ENCODE measurements around the gene KAZALD1. TPM values are rescaled to one million over a fixed set of nuclear protein-coding genes. Genes with fewer than 3 reads are reported as not detected.

KAZALD1 gene
- total RNA-seq, 1 experiment from 2014 or later, result 15.1 TPM

DNA sequence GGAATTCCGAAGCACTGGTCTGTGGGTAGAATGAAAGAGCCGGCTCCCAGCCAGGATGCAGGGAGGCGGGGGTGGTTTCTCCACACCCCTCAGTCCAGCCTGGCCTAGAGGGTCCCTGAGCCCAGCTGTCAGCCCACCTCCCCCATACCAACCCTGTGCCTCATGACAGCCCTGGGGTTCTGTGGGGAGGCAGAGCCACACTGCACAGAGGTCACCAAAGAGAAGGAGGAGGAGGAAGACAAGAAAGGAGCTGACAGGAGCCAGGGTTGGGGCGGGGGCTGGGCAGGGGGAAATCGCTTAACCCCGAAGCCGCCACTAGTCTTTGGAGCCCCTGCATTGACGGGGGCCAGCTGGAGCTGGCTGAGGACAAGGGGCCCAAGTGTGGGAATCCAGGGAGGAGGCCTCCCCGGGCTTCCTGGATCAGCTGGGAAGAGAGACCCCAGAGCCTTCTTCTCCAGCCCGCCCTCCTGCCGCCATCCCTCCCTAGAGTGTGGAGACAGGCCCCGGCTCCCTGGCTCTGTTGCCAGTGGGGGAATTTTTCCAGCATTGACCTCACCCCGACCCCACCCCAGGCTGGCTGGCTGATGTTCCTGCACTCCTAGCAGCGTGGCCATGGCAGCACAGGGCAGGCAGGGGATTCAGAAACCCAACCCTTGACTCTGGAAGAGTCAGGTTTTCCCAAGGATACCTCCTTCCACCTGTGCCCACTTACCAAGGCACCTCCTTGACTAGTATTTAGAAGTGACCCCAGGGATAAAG, 32.5 kb downstream of the KAZALD1 start:
- DNase-seq (ENCODE audit: low read depth), result no peak

DNA sequence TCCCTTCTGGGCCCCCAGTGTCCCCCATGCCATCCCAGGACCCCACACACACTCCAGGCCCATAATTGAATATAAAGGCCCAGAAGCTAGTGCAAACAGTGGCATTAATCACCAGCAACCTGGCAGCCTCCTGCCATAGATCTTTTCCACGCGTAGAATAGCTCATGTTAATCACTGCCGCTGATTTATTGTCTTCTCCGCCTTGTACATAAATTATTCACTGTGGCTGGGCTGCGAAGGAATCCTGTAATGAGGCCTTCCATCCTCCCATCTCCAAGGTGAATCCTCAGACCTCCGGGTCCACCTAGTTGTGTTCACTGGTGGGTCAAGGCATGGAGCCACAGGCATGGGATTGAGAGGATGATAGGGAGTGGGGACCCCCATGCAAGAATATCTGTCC, 33.2 kb downstream of the KAZALD1 start:
- no peak for DNase-seq (ENCODE audit: low read depth)

DNA sequence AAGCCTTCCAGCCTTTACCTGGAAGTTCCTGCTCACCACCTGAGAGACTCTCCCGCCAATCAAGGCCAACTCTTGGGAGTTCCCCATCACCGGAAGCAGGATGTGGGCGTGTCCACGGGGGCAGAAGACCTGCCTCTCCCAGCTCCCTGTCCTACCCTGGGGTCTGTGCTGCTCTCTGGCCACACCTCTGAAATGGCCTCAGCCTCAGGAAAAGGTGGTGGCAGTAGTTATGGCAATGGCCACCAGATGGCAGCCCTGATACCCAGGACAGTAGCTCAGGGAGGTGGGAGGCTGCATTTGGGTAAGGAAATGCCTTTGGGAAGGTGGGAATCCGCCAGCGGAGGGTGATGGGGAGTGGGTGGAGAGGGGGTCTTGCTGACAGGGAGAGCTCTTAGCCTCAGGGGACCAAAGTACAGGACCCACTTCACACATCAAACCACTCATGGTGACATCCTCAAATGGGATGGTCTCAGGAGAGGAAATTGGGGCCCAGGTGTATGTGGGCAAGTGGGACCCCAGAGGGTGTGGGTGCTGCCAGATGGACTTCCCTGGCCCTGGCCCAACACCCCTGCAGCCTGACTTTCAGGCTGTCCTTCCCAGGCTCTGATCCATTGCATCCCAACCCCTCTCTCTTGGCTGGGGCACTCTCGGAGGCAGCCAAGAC, 33.9 kb downstream of the KAZALD1 start:
- DNase-seq (ENCODE audit: low read depth), result peak; percentile 47

DNA sequence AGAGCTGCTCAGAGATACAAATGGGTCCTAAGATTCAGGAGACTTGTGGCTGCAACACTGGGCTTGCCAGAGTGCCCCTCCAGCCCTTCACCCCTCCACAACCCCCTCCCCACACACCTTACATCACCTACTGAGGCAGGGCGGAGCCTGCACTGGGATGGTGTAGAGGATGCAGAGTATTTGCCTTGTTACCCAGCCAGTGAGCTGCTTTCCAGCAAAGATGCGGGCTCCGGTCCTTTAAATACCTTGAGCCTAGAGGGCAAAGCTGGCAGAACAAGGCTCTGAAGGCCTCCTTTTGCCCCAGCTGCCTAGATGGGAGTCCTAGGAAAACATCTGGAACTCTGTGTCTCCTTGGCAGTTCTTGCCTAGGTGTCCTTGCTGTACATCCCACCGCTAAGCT, 34.6 kb downstream of the KAZALD1 start:
- no peak for DNase-seq (ENCODE audit: low read depth)

DNA sequence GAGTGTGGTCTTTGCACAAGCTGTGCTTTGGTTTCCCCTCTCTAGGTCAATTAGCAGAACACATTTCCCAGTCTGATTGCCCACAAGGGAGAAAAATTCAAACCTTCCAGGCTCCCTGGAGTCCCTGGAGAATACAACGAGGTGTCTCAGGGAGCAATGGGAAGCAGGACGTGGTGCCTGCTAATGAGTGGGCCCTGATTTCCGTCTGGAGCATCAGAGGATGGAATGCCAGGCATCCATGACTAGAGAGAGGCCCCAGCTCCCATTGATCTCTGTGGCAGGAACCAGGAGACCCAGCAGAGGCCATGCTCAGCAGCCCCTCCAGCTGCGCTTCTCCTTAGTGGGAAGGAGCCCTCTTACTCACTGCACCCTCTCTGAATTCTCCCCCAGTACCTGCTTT, 36.1 kb downstream of the KAZALD1 start:
- DNase-seq (ENCODE audit: low read depth), result no peak

DNA sequence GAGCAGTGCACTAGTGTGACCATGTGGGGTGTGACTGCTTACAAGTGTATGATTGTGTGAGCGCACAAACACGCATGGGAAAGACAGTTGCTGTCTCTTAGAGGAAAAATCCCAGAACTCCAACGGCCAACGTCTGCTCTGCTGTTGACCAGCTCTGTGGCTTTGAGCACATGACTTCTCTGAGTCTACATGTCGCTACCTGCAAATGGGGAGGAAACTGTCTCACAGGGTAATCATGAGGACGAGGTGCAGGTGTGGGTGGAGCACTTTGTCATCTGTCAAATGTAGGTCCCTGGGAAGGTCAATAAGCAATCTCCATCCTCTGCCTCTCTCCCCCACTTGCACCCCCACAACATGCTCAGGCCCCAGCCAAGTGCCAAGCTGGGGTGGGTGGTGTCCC, 38.1 kb downstream of the KAZALD1 start:
- no peak for DNase-seq (ENCODE audit: low read depth)

DNA sequence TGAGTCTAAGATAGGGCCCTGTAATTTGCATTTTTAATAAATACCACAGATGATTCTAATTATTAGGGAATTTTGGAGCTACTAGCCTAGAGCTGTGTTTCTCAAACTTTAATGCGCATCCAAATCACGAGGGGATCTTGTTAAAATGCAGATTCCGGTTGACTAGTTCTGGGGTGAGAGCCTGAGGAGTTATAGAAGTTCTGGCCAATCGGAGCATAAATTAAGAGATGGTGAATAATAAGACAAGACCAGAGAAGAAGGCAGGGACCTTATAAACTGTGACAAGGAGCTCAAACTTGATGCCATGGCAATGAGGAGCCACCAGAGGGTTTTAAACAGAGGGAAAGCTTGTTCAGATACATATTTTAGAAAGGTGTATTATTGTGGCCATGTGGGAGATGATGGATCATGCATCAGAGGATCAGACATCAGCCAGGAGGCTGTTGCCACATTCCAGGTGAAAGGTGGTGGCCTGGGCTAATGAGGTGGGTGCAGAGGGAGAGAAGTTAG, 39.6 kb downstream of the KAZALD1 start:
- DNase-seq (ENCODE audit: low read depth), result no peak

DNA sequence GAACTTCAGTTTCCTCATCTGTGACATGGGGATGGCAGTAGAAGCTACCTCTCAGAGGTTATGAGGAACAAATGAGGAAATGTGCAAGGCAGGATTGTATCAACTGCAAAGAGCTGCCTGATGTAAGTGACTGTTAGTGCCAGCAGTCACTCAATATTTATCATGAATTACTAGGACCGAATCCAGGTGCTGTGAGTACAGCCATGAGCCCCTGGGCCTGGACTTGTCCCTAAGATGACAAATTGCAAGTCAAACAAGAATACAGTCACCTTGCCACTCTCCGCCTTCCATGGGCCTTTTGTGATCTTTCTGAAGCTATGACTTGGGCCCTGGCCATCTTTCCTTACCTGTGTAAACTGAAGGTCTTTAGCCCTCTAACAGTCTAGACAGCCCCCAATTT, 41.6 kb downstream of the KAZALD1 start:
- no peak for DNase-seq (ENCODE audit: low read depth)

DNA sequence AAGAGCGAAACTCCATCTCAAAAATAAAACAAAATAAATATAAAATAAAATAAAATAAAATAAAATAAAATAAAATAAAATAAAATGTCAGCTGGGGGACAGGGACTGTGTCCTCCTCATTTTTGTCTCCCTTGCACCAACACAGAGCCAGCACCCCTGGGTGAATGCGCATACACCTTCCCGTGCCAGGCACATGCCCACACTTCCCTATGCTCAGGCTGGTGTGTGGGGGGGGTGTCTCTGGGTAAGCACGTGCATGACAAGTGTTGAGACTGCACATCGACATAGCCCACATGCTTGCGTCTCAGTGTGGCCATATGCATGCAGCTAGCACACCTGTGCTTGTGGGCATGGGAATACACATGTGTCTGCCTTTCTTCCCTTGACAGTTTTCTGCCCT, 44.6 kb downstream of the KAZALD1 start:
- no peak for DNase-seq (ENCODE audit: low read depth)

DNA sequence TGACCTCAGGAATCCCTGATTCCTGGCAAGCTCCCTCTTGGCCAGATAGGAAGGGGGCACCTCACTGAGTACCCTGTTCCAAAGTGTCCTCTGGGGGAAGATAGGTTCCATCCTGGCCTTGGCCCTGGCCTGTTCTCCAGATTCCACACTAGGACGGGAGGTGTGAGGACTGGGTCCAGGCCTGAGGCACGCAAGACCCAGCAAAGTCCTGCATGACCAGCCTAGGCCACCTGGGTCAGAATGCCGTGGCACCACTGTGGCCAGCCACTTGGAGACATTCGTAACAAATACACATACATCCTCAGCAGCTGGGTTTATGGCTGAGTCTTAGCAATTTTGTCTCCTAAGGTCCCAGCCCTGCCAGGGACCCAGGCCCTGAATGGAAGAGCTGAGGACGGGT, 46.0 kb downstream of the KAZALD1 start:
- DNase-seq (ENCODE audit: low read depth), result no peak

DNA sequence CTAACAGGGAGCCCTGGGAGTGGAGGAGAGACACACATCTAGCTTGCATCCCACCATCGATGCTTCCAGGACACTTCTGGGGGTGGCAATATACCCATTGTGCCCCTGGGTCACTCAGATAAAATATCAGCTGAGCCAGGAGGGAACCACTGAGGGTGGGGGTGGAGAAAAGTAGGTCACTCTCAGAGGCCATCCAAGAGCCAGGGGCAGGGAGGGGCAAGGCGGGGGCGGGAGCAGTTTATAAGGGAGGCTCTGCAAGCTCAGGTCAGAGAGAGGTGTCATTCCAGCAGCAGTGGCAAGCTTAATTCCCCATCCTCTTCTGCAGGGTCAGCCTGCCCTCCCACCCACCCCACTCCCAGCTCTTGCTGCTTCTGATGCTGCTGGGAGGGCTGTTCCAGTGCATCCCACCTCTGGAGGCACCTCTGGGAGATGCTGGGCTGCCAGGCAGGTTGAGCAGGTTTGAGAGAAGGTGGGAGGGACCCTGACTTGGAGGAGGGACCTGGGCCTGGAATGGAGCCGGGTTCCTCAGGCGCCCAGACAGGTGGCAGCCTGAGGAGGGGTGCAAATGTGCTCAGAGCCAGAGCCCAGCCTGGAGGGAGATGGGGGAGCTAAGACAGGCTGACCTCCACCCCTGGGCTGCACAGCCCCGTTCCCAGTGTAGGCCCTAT, 49.2 kb downstream of the KAZALD1 start:
- no peak for DNase-seq (ENCODE audit: low read depth)

DNA sequence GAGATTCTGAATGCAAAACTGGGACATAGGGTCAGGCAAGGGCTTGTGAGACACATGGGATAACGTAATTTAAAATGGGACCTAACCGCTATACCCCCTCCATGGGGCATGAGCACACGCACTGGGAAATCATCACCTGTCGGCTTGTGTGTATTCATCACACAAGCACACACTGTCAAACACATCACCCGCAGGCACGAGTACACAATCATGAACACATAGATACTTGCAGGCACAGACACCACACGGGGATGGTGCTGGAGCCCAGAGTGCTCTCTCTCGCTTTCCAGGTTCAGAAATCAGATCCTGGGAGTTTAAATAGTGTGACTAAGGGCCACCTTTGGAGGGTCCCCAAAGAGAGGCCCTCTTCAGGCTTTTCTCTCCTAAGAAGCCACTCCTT, 49.8 kb downstream of the KAZALD1 start:
- DNase-seq (ENCODE audit: low read depth), result no peak

DNA sequence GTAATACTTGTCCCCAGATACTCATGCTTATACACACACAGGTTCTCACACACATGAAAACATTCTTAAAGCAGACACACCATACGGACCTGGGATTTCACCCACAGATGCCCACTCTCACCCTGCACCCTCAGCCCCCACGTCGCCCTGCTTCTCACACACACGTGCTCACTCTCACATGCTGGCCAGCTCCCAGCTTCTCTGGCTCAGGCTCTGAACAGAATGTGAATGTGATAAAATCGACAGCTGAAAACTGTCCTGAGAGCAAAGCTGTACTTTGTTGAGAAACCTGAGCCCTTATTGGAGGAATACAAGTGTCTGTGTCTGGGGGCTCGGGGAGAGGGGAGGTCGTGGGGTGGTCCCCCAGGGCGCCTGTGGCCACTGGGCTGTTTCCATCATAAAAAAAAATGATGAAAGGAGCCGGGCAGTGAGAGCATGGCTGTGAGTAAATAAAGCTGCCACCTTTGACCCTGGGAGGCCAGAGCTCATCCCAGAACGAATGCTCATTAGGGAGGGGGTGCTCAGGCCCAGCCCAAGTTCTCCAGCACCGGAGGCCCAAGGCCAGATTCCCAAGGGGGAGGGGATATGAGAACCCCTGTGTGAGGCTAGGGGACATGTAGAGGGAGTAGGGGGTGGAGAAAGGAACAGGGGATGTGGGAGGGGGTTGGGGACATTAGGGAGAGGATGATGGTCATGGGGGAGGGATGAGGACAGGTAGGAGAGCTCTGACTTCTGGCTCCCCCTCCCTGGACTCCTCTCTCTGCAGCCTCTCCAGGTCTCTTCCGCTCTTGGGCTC, 51.2 kb downstream of the KAZALD1 start:
- no peak for DNase-seq (ENCODE audit: low read depth)

DNA sequence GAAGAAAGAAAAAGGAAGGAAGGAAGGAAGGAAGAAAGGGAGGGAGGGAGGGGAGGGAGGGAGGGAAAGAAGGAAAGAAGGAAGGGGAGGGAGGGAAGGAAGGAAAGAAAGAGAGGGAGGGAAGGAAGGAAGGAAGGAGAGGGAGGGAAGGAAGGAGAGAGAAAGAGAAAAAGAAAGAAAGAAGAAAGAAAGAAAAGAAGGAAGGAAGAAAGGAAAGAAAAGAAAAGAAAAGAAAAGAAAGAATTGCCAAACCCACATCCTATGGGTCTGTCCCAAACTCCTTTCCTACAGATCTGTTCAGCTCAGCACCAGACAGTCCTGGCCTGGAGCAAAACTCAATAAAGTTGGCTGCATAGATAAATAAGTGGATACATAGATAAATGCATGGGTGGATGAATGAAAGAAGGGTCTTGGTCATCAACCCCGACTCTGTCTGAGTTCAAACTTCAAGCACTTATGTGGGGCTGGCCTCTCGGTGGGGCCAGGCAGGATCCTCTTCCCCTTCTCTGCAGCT, 52.2 kb downstream of the KAZALD1 start:
- DNase-seq (ENCODE audit: low read depth), result no peak

DNA sequence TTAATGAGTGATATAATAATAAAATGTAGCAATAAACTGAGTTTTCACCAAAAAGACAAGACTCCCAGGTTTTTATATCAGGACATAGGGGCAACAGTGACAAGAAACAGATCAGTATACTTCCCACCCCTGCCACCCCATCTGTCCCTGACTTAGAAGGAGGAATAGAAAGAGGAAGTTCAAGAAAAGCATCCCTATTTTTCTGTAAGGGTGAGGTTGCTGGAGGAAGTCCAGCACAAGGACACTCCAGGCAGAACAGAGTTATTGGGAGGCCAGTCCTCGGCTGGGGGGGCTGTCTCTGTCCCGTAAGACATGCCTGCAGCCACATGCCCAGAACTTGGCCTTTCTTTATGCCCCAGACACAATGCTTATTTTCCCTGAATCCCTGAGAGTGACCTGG, 52.9 kb downstream of the KAZALD1 start:
- DNase-seq (ENCODE audit: low read depth), result no peak

Other genes starting within 250 kb of the KAZALD1 start
- 66.2 and 120 TPM in 2 replicates for gene SLF2, start 149.0 kb upstream of the KAZALD1 start, total RNA-seq (2014; rRNA removed)
- 0.46 and 0.64 TPM in 2 replicates for gene SEMA4G, start 92.5 kb upstream of the KAZALD1 start, total RNA-seq (2014; rRNA removed)
- 83.7 and 99.8 TPM in 2 replicates for gene MRPL43, start 74.5 kb upstream of the KAZALD1 start, total RNA-seq (2014; rRNA removed)
- gene TWNK, start 74.4 kb upstream of the KAZALD1 start, total RNA-seq (2014; rRNA removed), result 7.2 and 9.1 TPM in 2 replicates
- 161 and 176 TPM in 2 replicates for gene LZTS2, start 62.2 kb upstream of the KAZALD1 start, total RNA-seq (2014; rRNA removed)
- gene PDZD7, start 30.9 kb upstream of the KAZALD1 start, total RNA-seq (2014; rRNA removed), result 1.2 and 1.4 TPM in 2 replicates
- gene SFXN3, start 30.8 kb upstream of the KAZALD1 start, total RNA-seq (2014; rRNA removed), result 91.6 and 101 TPM in 2 replicates
- not detected in 2 replicates for gene TLX1, start 69.3 kb downstream of the KAZALD1 start, total RNA-seq (2014; rRNA removed)
- 1.7 TPM in 2 replicates for gene LBX1, start 167.5 kb downstream of the KAZALD1 start, total RNA-seq (2014; rRNA removed)

Measured in LHCN-M2 (cell line).